ENCODE results near the gene APP.

The APP gene

GRCh38 chr21:25881524-25882376, 288.8 kb downstream of the APP start:
- peak; percentile 10 to 37 (median 24) for DNase-seq (ENCODE audit: low read depth in 4 of 4, low spot score in 1 of 4)

DNA sequence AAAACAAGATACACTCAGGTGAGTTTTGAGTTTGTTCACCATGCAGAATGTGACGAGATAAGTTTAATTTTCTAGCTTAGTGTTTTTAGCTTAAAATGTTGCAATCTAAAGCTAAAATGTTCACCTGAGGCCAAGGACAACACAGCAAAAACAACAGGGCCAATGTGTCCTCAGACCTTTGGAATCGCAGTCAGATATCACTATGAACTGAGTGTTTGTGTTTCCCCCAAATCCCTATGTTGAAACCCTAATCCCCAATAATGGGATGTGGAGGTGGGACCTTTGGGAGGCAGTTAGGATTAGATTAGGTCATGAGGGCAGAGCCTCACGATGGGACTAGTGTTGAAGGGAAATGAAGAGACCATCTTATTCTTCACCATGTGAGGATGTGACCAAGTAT, 291.4 kb downstream of the APP start:
- no peak for DNase-seq (ENCODE audit: low read depth in 4 of 4, low spot score in 1 of 4)

DNA sequence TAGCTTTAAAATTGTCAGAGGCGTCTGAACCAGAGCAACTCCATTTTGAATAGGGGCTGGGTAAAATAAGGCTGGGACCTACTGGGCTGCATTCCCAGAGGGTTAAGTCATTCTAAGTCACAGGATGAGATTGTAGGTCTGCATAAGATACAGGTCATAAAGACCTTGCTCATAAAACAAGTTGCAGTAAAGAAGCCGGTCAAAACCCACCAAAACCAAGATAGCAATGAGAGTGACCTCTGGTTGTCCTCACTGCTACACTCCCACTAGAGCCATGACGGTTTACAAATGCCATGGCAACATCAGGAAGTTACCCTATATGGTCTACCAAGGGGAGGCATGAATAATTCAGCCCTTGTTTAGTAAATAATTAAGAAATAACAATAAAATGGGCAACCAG, 292.2 kb downstream of the APP start:
- DNase-seq (ENCODE audit: low read depth in 4 of 4, low spot score in 1 of 4), result no peak

- DNase-seq (ENCODE audit: low read depth in 4 of 4, low spot score in 1 of 4), result no peak
These were observed 298.3 kb downstream of the APP start for GRCh38 chr21:25872271-25872670.

DNA sequence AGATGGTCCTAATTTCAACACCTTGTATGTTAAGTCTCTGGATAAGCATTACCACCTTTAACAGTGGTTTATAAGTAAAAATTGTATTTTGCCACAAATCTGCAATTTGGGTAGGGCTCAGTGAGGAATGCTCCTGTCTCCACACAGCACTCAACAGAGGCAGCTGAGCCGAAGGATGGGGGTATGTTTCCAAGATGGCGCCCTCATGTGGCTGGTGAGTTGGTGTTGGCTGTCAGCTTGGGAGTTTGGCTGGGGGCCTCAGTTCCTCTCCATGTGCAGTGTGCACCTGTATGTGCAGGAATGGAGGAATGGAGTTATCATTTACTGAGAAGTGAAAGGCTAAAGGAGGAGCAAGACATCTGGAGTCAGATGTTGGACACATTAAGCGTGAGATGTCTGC, 299.0 kb downstream of the APP start:
- no peak for DNase-seq (ENCODE audit: low read depth in 4 of 4, low spot score in 1 of 4)

DNA sequence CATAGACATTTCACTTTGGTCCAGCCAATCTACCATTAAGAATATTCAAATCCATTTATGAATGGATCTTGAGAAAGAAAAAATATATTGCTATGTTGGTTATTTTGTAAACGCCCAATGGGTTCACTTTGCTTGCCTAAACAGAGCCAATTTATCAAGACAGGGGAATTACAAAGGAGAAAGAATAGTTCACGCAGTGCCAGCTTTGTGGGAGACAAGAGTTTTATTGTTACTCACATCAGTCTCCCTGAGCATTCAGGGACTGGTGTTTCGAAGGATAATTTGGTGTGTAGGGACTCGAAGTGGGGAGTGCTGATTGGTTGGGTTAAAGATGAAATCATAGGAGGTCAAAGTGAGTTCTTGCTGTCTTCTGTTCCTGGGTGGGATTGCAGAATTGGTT, 300.5 kb downstream of the APP start:
- DNase-seq (ENCODE audit: low read depth in 4 of 4, low spot score in 1 of 4), result no peak

- DNase-seq (ENCODE audit: low read depth in 4 of 4, low spot score in 1 of 4), result no peak
These were observed 303.5 kb downstream of the APP start for GRCh38 chr21:25867061-25867460.

GRCh38 chr21:25863747-25864146, 306.8 kb downstream of the APP start:
- DNase-seq (ENCODE audit: low read depth in 4 of 4, low spot score in 1 of 4), result no peak

DNA sequence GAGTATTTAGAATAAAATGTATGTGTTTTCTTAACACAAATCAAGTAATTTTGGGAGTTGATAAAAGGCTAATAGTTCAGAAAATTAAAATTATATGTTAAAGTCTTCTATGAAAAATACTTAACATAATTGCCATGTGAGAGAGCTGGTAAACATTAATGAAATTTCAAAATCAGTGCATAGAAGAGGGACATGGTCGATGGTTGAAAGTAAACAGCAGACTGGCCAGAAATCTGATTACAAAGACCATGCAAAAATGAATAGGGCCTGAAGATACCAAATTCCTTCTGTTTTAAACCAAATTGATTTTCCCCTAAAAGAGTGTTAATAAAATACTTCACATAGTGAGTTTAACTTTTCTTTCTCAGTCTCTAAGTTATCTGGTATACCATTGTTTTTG, 307.5 kb downstream of the APP start:
- no peak for DNase-seq (ENCODE audit: low read depth in 4 of 4, low spot score in 1 of 4)

DNA sequence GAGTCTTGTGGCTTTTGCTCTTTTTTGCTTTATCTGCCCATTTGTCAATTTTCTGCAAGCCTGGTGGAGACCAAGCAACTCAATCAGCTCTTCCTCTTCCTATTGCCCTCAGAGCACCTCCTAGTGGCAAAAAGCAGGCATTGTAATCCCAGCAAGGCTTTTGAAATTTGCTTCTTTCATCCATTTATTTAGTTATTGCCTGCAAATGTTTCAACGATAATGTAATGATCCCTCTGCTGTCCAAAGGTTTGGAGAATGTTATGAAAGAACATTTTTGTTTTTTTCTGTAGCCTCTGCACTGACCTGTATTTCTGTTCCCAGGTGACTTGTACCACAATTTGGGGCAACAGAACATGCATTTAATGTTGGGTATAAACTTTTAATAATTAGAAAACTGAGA, 308.0 kb downstream of the APP start:
- DNase-seq (ENCODE audit: low read depth in 4 of 4, low spot score in 1 of 4), result peak in 1 of 4 experiments; percentile 3

- no peak for DNase-seq (ENCODE audit: low read depth in 4 of 4, low spot score in 1 of 4)
These were observed 308.5 kb downstream of the APP start for GRCh38 chr21:25862112-25862511.

- no peak for DNase-seq (ENCODE audit: low read depth in 4 of 4, low spot score in 1 of 4)
These were observed 311.2 kb downstream of the APP start for GRCh38 chr21:25859235-25859929.

DNA sequence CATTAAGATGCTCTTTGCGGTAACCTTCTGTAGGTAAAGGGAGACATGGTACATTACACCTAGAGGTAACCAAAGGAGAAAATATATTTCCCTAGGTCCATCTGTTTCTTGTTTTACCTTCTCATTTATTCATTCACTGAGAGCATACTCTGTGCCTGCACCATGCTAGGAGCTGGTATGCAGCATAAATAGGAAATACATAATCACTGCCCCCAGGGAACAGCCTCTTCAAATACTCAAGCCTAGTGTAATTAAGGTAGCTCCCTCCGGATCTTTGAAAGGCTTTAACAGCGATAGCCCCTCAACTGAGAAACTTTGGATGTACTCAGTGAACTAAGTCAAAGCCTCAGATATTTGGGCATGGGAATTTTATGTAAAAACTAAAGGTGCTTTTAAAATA, 312.2 kb downstream of the APP start:
- DNase-seq (ENCODE audit: low read depth in 4 of 4, low spot score in 1 of 4), result no peak

GRCh38 chr21:25857308-25858074, 313.1 kb downstream of the APP start:
- no peak for DNase-seq (ENCODE audit: low read depth in 4 of 4, low spot score in 1 of 4)

DNA sequence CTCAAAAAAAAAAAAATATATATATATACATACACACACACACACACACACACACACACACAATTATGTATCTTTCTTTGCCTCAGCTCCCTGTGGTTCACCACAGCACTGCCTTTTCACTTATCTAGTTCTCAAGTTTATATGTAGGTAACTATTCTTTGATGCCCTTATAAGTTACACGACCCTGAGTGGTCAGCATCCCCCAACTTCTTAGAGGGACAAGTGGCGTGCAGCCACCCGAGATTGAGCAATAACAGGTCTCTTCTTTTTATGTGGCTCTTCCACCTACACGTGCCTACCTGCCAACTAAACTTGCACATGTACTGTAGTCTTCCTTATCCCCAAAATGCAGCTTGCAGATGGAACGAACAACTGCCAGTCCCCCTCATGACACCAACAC, 315.0 kb downstream of the APP start:
- no peak for DNase-seq (ENCODE audit: low read depth in 4 of 4, low spot score in 1 of 4)

DNA sequence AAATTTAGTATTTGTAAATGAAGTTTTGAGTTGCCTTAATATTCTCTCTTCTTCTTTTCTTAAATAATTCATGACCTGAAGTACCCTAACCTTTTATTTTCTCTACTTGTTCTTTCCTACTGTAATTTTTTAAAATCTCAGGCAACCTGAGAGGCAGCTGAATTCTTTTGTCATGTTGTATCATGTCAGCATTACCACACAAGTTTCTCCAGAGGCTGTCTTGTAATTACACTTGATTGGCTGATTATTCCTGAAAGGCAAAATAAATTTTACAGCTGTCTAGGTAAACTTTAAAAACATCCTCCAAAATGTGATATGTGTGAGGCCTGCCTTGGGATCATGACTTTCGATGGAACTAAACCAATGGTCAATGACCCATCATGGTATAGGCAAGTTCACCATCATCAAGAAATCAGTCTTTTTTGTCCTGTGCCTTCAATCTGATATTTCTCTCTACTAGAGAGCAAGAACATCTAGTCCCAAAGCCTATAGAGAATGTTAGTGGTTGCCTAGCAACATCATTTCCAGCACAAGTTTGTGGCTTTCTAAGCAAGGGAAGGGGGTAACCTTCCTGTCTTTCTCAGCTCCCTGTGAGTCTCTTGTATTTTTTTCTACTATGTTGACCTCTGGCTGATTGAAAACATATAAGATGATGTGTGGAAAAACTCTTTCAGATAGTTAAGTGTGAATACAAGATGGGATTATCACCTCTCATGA, 320.3 kb downstream of the APP start:
- DNase-seq (ENCODE audit: low read depth in 4 of 4, low spot score in 1 of 4), result no peak

GRCh38 chr21:25848309-25848708, 322.3 kb downstream of the APP start:
- no peak for DNase-seq (ENCODE audit: low read depth in 4 of 4, low spot score in 1 of 4)

DNA sequence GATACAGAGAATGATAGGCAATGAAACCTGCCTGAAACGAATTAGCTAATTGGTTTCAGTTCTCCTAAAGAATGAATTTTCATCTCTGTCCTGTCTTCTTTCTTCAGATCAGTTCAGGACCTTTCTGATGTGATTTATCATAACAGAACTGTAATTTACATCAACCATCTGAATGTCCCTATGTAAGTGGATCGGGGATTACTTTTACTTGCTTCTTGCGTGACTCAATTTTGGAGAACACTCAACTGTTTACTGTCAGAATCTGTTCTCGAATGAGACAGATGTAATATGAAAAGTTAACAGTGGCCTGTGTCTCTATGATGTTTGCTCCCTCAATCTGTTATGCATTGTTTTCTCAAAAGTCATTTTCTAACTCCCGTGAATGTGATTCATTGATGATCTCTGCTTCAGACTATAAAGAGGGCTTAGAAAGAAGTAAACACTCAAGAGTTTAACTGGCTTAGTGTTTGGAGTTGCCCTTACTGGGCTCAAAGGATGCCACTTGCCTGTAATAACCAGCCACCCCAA, 324.8 kb downstream of the APP start:
- DNase-seq (ENCODE audit: low read depth in 4 of 4, low spot score in 1 of 4), result no peak

DNA sequence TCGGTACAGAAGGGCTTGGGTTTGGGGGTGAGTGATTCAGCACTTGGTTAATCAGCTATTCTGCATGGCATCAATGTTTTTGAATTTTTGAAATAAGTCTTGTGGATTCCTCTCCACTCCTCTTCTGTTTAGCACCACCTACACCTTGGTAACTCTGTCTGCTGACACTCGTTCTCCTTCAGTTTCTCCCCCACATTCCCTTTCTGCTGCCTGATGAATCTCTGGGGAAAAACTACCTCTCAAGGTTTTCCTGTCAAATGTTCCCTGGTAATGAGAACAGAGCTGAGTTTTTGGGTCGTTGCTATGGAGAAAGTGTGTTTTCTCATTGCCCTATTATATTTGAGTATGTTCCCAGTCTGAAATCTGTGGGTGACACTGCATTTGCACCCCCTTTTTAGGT, 327.6 kb downstream of the APP start:
- no peak for DNase-seq (ENCODE audit: low read depth in 4 of 4, low spot score in 1 of 4)

DNA sequence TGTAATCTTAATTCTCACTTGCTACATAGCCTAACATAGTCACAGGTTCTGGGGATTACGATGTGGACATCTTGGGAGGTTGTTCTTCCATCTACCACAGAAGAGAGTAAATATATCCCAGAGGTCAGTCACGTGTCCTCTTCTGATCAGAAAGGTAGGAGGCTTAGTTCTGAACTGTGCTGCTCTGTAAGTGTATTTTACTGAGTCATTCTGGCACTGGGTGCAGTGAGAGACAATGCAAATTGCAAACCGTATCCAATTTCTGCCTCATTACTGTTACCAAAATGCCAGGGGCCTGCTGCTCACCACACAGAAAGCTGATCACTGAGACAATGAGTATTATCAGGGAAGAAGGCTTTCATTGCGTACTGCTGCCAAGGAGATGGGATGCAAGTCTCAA, 331.8 kb downstream of the APP start:
- DNase-seq (ENCODE audit: low read depth in 4 of 4, low spot score in 1 of 4), result no peak
